ENCODE measurements around the gene PDE8B. TPM values are rescaled to one million over a fixed set of nuclear protein-coding genes. Genes with fewer than 3 reads are reported as not detected.

PDE8B gene
- total and polyA plus RNA-seq, 12 donors = 0.27 to 5.6 (median 1.4) TPM

- ATAC-seq (no peak), DNase-seq (no peak)
- TF ChIP-seq, protein P1, sequence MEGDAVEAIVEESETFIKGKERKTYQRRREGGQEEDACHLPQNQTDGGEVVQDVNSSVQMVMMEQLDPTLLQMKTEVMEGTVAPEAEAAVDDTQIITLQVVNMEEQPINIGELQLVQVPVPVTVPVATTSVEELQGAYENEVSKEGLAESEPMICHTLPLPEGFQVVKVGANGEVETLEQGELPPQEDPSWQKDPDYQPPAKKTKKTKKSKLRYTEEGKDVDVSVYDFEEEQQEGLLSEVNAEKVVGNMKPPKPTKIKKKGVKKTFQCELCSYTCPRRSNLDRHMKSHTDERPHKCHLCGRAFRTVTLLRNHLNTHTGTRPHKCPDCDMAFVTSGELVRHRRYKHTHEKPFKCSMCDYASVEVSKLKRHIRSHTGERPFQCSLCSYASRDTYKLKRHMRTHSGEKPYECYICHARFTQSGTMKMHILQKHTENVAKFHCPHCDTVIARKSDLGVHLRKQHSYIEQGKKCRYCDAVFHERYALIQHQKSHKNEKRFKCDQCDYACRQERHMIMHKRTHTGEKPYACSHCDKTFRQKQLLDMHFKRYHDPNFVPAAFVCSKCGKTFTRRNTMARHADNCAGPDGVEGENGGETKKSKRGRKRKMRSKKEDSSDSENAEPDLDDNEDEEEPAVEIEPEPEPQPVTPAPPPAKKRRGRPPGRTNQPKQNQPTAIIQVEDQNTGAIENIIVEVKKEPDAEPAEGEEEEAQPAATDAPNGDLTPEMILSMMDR (IDR thresholded peaks at IDR 0.05) = no peak
- peaks cover 0 to 31% (median 23%) of the 10 kb centered on the region in 9 donors for H3K4me1 ChIP-seq
- H3K27me3 ChIP-seq = peaks cover 0 to 9% (median 0%) of the 10 kb centered on the region in 7 donors
- H3K27ac ChIP-seq = no peak overlapping the region
- no peak overlapping the region for H3K4me3 ChIP-seq
- no peaks in the 10 kb centered on the region for H3K9me3 ChIP-seq
- intact Hi-C loops (cut with DNase I) = no loop called here
- no peaks in the 10 kb centered on the region for H3K36me3 ChIP-seq
- 92 to 93% methylated on average over 7 of the region's 7 CpGs for WGBS, 2 donors
Measured at GRCh38 chr5:77171141-77171910, 39.2 kb upstream of the PDE8B start.

GRCh38 chr5:77172713-77173328 lies 37.7 kb upstream of the PDE8B start:
- WGBS, 2 donors = 89 to 93% methylated on average over 1 of the region's 1 CpG
- intact Hi-C loops (cut with DNase I) = no loop called here

DNA sequence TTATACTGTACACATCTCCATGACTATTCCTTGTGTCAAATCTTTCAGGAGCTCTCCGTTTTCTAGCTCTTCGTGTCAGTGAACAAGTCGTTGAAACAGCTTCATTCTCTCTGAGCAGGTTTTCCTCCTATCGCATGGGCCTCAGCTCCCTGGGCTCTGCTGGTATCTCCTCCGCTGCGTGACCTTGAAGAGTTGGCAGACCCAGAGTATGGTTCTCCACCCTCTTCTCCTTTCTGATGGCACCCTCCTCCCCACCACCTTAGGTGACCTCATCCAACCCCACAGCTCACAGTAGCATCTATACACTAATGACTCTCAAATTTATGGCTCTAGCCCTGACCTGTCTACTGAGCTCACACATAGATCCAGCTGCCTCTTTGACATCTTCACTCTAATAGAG lies 36.0 kb upstream of the PDE8B start:
- no peaks in the 10 kb centered on the region for H3K36me3 ChIP-seq
- no peak for DNase-seq
- H3K9me3 ChIP-seq = no peaks in the 10 kb centered on the region
- no peak overlapping the region for H3K27ac ChIP-seq
- 62 to 66% methylated on average over 6 of the region's 6 CpGs for WGBS, 2 donors
- H3K27me3 ChIP-seq = peaks cover 0 to 29% (median 8%) of the 10 kb centered on the region in 7 donors
- no peak overlapping the region for H3K4me3 ChIP-seq
- TF ChIP-seq, protein P1 (IDR thresholded peaks at IDR 0.05) = no peak
- intact Hi-C loops (cut with DNase I) = no loop called here
- peaks cover 0 to 3% (median 0%) of the 10 kb centered on the region in 9 donors for H3K4me1 ChIP-seq
- peak in 1 of 8 donors; percentile 63 for ATAC-seq

More at GRCh38 chr5:77172713-77173328, 37.7 kb upstream of the PDE8B start:
- DNase-seq (no peak), ATAC-seq (no peak)
- TF ChIP-seq, protein P1 (IDR thresholded peaks at IDR 0.05) = no peak
- Histone ChIP-seq H3K27me3 (peaks cover 0 to 17% (median 0%) of the 10 kb centered on the region in 7 donors), H3K9me3 (no peaks in the 10 kb centered on the region), H3K36me3 (no peaks in the 10 kb centered on the region), H3K27ac (no peak overlapping the region), H3K4me3 (no peak overlapping the region), H3K4me1 (peaks cover 0 to 18% (median 14%) of the 10 kb centered on the region in 9 donors)

DNA sequence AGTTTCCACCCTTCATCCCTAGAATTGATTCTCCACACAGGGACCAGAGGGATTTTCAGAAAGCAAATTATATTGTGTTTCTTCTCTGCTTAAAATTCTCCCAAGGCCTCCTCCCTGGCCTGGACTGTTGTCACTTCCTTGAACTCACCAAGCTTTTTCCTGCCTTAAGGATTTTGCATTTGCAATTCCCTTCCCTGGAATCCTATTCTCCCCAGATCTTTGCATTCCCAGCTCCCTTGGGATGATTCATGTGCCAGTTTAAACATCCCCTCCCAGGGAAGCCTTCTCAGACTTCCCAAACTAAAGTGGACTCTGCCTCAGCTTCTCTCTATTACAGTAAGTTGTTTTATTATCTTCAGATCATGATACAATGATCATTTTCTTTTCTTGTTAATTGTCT lies 35.2 kb upstream of the PDE8B start:
- Histone ChIP-seq H3K27me3 (peaks cover 2 to 33% (median 16%) of the 10 kb centered on the region in 7 donors), H3K9me3 (no peaks in the 10 kb centered on the region), H3K27ac (no peak overlapping the region), H3K4me3 (no peak overlapping the region), H3K4me1 (peaks cover under 1 to 7% (median 3%) of the 10 kb centered on the region in 9 donors), H3K36me3 (no peaks in the 10 kb centered on the region)
- TF ChIP-seq, protein P1 (IDR thresholded peaks at IDR 0.05) = no peak
- DNase-seq (no peak), ATAC-seq (peak in 2 of 8 donors; percentile 14 to 22)
- intact Hi-C loops (cut with DNase I) = no loop called here

All from heart right ventricle (tissue), 16 donors.